Naive thymus-derived CD8-positive, alpha-beta T cell (primary cell): ENCODE results near the gene CDK15. TPM values are rescaled to one million over a fixed set of nuclear protein-coding genes. Genes with fewer than 3 reads are reported as not detected.

Experiments used
- ATAC-seq, 2 donors: fragments of 150-1000 bp; cut with Tn5 transposase in 1 of 2; sonication (Bioruptor Pico), chemical (Tn5 transposase) in 1 of 2; 1 replicate in 1 of 2; 2 replicates in 1 of 2; pipeline ENCODE4 v1.10.0; 2021; ENCODE audit warnings: mild to moderate bottlenecking in 2 of 2, moderate library complexity in 2 of 2
- POLR2A ChIA-PET: fragments of 350-600 bp; sonication (Branson Sonifier 250); formaldehyde crosslinking; loops from one replicate; lab custom pipeline; 2021; ENCODE audit warnings: antibody characterized with exemption; lab: Charles Lee
- DNase-seq, 10 donors: peaks; one replicate each; pipeline versions ENCODE4 v3.0.0 to v3.0.0-alpha.2; 2020 to 2022
- H3K27ac Mint-ChIP-seq, 10 donors: one replicate each; pipeline ENCODE4 v1.8.0; 2020 to 2022; ENCODE audit warnings: mild to moderate bottlenecking in 10 of 10, mixed read lengths in 10 of 10, moderate library complexity in 4 of 10, inconsistent platforms in 1 of 10
- H3K27me3 Mint-ChIP-seq, 5 donors: one replicate each; pipeline ENCODE4 v1.8.0; 2021 to 2022; ENCODE audit warnings: mixed read lengths in 5 of 5
- H3K36me3 Mint-ChIP-seq, 3 donors: one replicate each; pipeline ENCODE4 v1.8.0; 2020 to 2022; ENCODE audit warnings: mixed read lengths in 3 of 3, mild to moderate bottlenecking in 2 of 3, inconsistent platforms in 1 of 3
- H3K4me1 Mint-ChIP-seq, 4 donors: one replicate each; pipeline ENCODE4 v1.8.0; 2021 to 2022; ENCODE audit warnings: mixed read lengths in 4 of 4
- H3K4me3 Mint-ChIP-seq, 10 donors: one replicate each; pipeline ENCODE4 v1.8.0; 2020 to 2022; ENCODE audit warnings: mild to moderate bottlenecking in 10 of 10, mixed read lengths in 10 of 10, moderate library complexity in 6 of 10, inconsistent platforms in 1 of 10
- H3K9me3 Mint-ChIP-seq, 9 donors: one replicate each; pipeline ENCODE4 v1.8.0; 2020 to 2022; ENCODE audit warnings: mixed read lengths in 9 of 9, mild to moderate bottlenecking in 3 of 9, inconsistent platforms in 1 of 9, moderate library complexity in 1 of 9
- polyA plus RNA-seq, 3 donors: library from polyadenylated mRNA; unstranded; fragments of 300-500 nt; fragmentation: Illumina TruSeq; gene quantifications; one replicate each; pipeline ENCODE4 v1.2.3, GENCODE V29; 2021
- total RNA-seq, 8 experiments: library from RNA in 2 of 8; stranded (reverse) in 2 of 8; gene quantifications; one replicate each; pipeline ENCODE4 v1.2.3 and lab custom pipeline; 2021 to 2026

Gene CDK15
- total and polyA plus RNA-seq, 5 experiments from 2014 or later: not detected

DNA sequence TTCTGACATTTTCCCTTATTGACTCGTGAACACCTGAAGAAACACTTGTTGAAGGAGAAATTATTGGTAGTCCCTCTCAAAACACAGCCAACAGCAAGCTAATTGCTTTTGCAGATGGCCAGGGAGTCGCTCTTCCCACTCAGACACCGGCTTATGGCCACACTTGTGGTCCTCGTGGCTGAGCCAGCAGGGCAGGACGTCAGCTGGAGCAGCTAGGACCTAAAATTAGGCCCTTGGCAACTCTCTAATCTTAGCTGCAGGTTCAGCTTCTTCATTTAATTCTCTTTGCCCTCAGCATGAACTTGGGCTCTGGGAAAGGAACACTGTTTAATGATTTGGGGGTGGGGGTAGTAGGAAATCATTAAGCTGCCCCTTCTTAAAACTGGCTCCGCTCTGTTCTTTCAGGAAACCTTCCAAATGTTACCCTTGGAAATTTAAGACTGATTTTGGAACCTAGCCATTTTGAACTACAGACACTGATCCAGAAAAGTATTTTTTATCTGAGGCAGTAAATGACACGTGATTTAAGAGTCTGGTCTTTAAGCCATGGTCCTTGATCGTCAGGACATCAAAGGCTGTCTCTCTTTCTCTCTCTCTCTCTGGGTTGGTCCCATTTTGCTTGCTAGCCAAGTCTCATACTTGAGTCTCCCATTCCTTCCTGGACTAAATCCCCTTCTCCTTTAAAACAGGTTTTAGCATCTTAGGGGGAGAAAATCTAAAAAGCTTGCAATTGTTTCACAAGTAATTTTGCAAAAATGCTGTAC is 77.5 kb downstream of the CDK15 start:
- Mint-ChIP-seq H3K9me3 (no peaks in the 10 kb centered on the region), H3K4me1 (peaks cover 15 to 30% (median 25%) of the 10 kb centered on the region in 4 donors), H3K36me3 (peaks cover 0 to 2% (median 0%) of the 10 kb centered on the region in 3 donors), H3K27me3 (peaks cover 29 to 84% (median 43%) of the 10 kb centered on the region in 5 donors), H3K27ac (no peak overlapping the region), H3K4me3 (no peak overlapping the region)
- POLR2A ChIA-PET: no interaction called here
- DNase-seq (no peak), ATAC-seq (no peak)

DNA sequence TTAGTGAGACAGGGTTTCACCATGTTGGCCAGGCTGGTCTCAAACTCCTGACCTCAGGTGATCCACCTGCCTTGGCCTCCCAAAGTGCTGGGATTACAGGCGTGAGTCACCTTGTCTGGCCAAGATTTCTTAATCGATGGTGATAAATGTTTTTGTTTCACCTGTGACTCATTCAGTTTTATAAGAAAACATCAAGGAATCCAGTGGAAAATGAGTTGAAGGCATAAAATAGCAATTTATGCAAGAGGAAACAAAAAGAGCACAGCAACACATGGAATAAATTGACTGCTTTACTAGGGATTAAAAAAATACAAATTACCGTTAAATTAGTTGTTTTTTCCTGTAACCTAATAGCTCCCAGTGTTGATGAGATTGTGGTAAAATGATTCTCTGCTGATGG is 80.2 kb downstream of the CDK15 start:
- ATAC-seq: no peak
- no peak for DNase-seq
- H3K9me3 Mint-ChIP-seq: no peaks in the 10 kb centered on the region
- peaks cover 0 to 2% (median 0%) of the 10 kb centered on the region in 3 donors for H3K36me3 Mint-ChIP-seq
- H3K27me3 Mint-ChIP-seq: peaks cover 31 to 87% (median 37%) of the 10 kb centered on the region in 5 donors
- H3K4me3 Mint-ChIP-seq: no peak overlapping the region
- peaks cover 11 to 14% (median 12%) of the 10 kb centered on the region in 4 donors for H3K4me1 Mint-ChIP-seq
- POLR2A ChIA-PET: no interaction called here
- H3K27ac Mint-ChIP-seq: no peak overlapping the region

DNA sequence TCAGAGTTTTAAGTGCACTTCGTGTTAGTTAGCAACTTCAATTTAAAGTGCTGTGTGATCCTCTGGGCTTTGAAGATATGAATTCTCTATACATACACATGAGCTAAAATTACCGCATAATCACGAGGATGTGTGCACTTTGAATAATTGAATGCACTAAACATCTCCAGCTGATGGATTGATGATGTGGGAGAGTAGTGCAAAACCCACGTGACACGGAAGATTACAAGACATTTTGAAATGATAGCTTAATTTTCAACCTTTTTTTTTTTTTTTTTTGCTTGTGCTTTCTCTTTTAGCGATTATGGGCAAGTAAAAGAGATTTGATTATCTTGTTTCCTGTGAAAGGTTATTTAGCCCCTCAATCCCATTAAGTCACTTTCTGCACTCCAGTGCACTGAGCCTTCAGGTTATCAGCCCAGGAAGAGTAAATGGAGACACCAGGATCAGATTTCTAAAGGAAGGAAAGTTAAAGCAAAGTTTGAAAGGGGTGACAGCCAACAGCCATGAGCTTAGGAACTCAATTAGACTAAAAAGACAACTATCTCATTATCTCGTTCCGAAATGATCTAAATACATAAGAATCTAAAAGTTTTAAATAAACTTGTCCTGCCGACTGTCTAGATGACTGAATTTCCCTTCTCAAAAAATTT is 81.6 kb downstream of the CDK15 start:
- H3K4me3 Mint-ChIP-seq: no peak overlapping the region
- DNase-seq (no peak), ATAC-seq (no peak)
- no peaks in the 10 kb centered on the region for H3K9me3 Mint-ChIP-seq
- peaks cover 0 to under 1% (median 0%) of the 10 kb centered on the region in 4 donors for H3K4me1 Mint-ChIP-seq
- H3K27me3 Mint-ChIP-seq: peaks cover 20 to 74% (median 32%) of the 10 kb centered on the region in 5 donors
- POLR2A ChIA-PET: interaction anchor here (0.6 to 0.7 kb wide), 2 partner anchors 34 to 340 kb away, joined by 5 read pairs; no protein-coding TSS in a partner anchor
- H3K36me3 Mint-ChIP-seq: peaks cover 0 to 2% (median 0%) of the 10 kb centered on the region in 3 donors
- H3K27ac Mint-ChIP-seq: peak overlapping the region in 1 of 10 donors; percentile 14

DNA sequence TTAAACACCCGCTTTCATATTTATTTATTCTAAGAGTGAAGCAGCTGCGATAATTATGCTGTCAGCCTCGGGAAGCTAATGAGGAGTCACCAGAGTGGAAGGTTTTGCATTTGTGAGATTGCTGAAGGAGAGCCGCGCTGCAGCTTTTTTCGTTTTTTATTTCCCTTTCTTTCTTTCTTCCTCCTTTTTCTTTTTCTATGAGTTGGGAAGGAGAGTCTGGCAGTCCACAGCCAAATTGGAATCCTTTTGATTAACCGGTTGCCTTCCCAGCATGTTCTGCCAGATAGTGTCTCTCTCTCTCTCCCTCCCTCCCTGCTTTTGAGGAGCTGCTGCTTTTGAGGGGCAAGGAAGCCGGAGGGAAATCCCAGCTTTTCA is 82.1 kb downstream of the CDK15 start:
- no peak for ATAC-seq

DNA sequence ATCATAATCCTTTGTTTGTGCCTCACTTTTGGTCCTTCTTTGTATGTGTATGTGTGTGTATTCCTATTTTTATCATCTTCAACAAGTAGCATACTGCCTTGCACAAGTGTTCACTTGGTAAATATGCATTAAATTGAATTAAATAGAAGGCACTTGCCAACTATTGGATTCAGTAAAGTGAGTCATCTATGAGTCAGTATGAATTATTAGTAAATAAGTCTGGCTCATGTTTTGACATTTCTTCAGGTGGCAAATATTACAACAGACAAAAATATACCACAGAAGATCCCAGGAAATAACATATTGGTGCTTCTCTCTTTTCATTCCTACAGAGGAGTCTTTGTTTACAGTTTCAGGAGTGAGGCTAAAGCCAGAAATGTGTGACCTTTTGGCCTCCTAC is 84.1 kb downstream of the CDK15 start:
- no peak overlapping the region for H3K27ac Mint-ChIP-seq
- H3K4me1 Mint-ChIP-seq: no peaks in the 10 kb centered on the region
- POLR2A ChIA-PET: no interaction called here
- no peaks in the 10 kb centered on the region for H3K9me3 Mint-ChIP-seq
- H3K36me3 Mint-ChIP-seq: no peaks in the 10 kb centered on the region
- H3K4me3 Mint-ChIP-seq: no peak overlapping the region
- ATAC-seq: no peak
- peaks cover 12 to 48% (median 20%) of the 10 kb centered on the region in 5 donors for H3K27me3 Mint-ChIP-seq
- DNase-seq: no peak

More for the DNA sequence above, 82.1 kb downstream of the CDK15 start:
- no peak overlapping the region for H3K27ac Mint-ChIP-seq
- peaks cover 20 to 68% (median 32%) of the 10 kb centered on the region in 5 donors for H3K27me3 Mint-ChIP-seq
- POLR2A ChIA-PET: interaction anchor here (0.6 to 0.7 kb wide), 2 partner anchors 34 to 340 kb away, joined by 5 read pairs; no protein-coding TSS in a partner anchor
- no peak for DNase-seq
- no peak overlapping the region for H3K4me3 Mint-ChIP-seq
- no peaks in the 10 kb centered on the region for H3K9me3 Mint-ChIP-seq
- peaks cover 0 to 2% (median 0%) of the 10 kb centered on the region in 3 donors for H3K36me3 Mint-ChIP-seq
- H3K4me1 Mint-ChIP-seq: no peaks in the 10 kb centered on the region

DNA sequence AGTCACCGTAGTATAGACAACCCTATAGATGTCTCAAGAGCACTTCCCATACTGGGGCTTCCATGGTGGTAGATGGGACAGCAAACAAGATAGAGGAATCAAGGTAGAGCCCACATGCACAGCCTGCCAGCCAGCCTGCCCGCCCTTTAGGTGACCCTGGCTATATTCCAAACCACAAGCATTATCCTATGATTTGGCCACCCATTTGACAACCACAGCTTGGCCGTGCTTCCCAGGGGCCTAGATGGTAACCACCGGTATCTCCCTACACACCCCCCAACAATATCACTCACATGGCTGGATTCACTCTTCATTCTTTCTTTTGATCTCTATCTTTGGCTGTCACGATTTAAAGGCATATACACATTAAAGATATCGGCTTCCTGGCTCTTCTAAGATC is 85.3 kb downstream of the CDK15 start:
- Mint-ChIP-seq H3K36me3 (no peaks in the 10 kb centered on the region), H3K27me3 (peaks cover 12 to 39% (median 21%) of the 10 kb centered on the region in 5 donors), H3K9me3 (no peaks in the 10 kb centered on the region), H3K4me3 (no peak overlapping the region), H3K4me1 (no peaks in the 10 kb centered on the region), H3K27ac (no peak overlapping the region)
- ATAC-seq: no peak
- POLR2A ChIA-PET: no interaction called here
- DNase-seq: no peak

DNA sequence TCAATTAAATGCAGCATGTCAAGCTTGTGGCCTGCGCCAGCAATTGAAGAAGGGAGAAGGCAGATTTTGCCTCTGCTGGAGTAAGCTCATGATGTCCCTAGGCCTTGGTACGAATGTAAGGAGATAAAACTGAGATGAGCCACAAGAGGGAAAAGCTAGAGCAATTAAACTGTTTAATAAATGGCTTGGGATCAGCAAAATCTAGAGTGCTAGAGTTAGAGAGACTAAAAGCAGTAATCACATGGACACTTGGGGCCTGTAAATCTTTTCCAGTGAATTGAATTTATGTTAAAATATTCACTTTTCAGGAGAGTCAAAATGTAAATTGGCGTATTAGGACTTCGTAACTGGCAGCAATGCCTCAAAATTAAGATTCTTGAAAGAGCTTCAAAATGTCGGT is 86.2 kb downstream of the CDK15 start:
- DNase-seq: no peak
- ATAC-seq: no peak
- Mint-ChIP-seq H3K4me3 (no peak overlapping the region), H3K36me3 (no peaks in the 10 kb centered on the region), H3K27ac (no peak overlapping the region), H3K27me3 (peaks cover 9 to 40% (median 19%) of the 10 kb centered on the region in 5 donors), H3K4me1 (no peaks in the 10 kb centered on the region), H3K9me3 (no peaks in the 10 kb centered on the region)
- POLR2A ChIA-PET: no interaction called here

DNA sequence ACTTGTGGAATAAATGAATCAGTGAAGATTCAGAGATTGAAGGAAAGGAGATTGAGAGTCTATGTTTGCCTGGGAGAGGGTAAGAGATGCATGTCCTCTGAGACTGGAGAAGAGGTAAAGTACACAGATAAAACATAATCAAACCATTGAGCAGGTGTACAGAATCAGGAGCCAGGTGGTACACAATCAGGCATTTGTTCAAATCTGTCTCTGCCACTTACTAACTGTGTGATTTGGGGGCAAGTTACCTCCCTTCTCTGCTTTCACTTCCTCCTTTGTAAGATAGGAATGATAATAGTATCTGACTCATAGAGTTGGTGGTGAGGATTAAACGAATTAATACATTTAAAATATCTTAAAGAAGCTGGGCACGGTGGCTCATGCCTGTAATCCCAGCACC is 94.0 kb downstream of the CDK15 start:
- Mint-ChIP-seq H3K36me3 (no peaks in the 10 kb centered on the region), H3K9me3 (no peaks in the 10 kb centered on the region), H3K27ac (no peak overlapping the region), H3K27me3 (peaks cover 6 to 28% (median 25%) of the 10 kb centered on the region in 5 donors), H3K4me3 (no peak overlapping the region), H3K4me1 (peaks cover 0 to 6% (median 0%) of the 10 kb centered on the region in 4 donors)
- no peak for ATAC-seq
- no peak for DNase-seq
- POLR2A ChIA-PET: no interaction called here

DNA sequence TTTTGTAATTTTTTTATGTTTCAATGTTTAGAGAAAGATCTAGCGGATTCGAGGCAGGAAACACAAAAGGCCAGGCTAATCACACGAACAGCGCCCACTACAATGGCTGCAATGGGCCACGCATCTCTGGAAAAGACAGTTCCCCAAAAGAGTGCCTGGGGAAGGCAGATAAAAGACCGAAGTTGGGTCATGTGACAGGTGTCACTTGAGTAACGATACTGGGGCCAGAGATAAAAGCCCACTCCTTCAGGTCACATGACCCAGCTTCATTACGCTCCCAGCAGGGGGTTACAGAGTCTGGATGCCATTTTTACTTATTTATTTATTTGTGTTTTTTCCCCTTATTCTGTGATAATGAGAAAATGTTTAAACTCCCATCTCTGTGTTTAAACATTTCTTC is 95.4 kb downstream of the CDK15 start:
- Mint-ChIP-seq H3K27ac (peak overlapping the region in 1 of 10 donors; percentile 77), H3K4me3 (peak overlapping the region in 8 of 10 donors; percentile 25 to 83 (median 78)), H3K9me3 (no peaks in the 10 kb centered on the region), H3K4me1 (peaks cover 0 to 6% (median 0%) of the 10 kb centered on the region in 4 donors), H3K36me3 (no peaks in the 10 kb centered on the region), H3K27me3 (peaks cover 6 to 32% (median 26%) of the 10 kb centered on the region in 5 donors)
- POLR2A ChIA-PET: no interaction called here
- DNase-seq (peak in 1 of 10 donors; percentile 10), ATAC-seq (no peak)

DNA sequence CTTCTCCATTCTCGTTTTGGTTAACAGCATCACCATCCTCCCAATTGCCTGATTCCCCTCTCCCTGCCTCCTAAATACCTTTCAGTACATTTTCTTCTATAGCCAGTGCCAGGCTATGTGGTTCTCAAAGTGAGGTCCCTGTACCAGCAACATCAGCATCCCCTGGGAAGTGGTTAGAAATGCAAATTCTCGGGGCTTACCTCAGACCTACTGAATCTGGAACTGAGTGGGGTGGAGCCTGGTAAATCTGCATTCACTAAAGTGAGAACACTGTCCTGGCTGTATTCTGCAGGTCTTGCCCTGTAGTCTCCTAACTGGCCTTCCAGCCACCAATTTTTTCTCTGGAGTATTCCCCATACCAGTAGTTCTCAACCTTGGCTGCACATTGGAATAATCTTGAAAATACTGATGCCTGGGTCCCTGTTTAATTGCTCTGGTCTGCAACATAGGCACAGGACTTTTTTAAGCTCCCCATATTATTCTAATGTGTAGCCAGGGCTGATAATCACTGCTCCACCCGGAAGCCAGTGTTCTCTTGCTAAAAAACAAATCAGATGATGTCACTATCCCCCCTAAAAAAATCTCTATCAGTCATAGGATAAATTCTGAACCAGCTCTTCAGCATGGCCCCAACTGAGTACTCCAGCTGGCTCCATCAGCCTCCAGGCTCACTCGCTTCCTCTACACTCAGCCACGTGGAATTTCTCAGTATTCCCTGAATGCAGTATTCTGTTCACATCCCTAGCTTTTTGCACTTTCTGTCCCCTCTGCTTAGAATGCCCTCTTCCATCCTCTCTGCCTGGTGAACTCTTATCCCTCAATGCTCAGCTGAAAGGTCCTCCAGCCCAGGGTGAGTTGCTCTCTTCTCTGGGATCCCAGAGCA is 98.4 kb downstream of the CDK15 start:
- ATAC-seq (no peak), DNase-seq (no peak)
- POLR2A ChIA-PET: no interaction called here
- H3K4me3 Mint-ChIP-seq: no peak overlapping the region
- H3K4me1 Mint-ChIP-seq: peaks cover under 1 to 14% (median 3%) of the 10 kb centered on the region in 4 donors
- peak overlapping the region in 1 of 10 donors; percentile 40 for H3K27ac Mint-ChIP-seq
- H3K9me3 Mint-ChIP-seq: no peaks in the 10 kb centered on the region
- no peaks in the 10 kb centered on the region for H3K36me3 Mint-ChIP-seq
- H3K27me3 Mint-ChIP-seq: peaks cover 0 to 23% (median 14%) of the 10 kb centered on the region in 5 donors

DNA sequence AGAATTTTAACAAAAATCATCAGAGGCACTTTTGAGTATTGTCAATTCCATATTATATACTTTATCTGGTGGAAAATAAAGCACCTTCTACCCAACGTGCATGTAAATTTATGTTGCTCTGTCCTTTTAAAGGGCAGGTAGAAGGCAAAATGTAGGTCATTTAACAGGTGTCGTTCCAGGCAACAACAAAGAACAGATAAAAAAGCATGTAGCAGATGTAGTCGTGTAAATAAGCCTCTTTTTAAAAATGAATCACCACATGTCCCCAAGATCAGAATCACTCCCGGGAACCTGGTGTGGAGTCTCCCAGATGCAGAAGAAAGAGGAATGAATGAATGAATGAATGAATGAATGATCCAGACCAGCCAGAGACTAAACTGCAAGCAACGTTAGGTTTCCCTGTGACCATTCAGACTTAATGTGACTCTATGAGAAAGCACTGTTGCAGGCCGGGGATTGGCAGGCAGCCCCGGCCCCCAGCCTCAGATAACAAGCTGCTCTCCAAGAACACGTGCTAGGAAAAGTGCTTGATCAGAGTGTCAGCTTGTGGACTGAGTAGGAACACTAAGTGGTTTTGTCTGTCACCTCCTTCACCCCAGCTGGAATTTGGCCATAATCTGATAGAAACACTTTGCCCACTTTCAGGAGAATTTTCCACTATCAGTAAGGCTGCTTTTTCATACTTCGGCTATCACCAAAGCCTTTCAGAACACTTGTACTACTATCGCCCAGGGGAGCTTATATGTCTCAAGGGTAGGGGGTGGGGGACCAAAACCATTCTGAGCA is 100.6 kb downstream of the CDK15 start:
- POLR2A ChIA-PET: no interaction called here
- H3K36me3 Mint-ChIP-seq: no peaks in the 10 kb centered on the region
- H3K4me3 Mint-ChIP-seq: no peak overlapping the region
- ATAC-seq (no peak), DNase-seq (no peak)
- no peaks in the 10 kb centered on the region for H3K9me3 Mint-ChIP-seq
- peaks cover 0 to 17% (median 10%) of the 10 kb centered on the region in 5 donors for H3K27me3 Mint-ChIP-seq
- peaks cover 4 to 12% (median 8%) of the 10 kb centered on the region in 4 donors for H3K4me1 Mint-ChIP-seq
- no peak overlapping the region for H3K27ac Mint-ChIP-seq

DNA sequence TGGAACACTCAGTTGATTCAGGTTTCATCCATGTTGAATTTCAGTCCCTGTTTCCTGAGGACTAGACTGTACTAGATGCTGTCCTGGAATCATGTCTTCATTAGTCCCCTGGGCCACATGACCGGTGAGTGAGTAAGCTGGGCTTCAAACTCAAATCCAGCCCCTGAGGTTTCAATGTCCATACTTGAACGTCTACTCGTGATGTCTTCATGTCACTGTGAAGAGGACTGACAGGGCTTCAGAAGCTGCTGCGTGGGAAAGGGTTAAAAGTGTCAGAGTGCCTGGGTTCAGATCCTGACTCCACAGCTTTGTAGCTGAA is 101.2 kb downstream of the CDK15 start:
- Mint-ChIP-seq H3K27ac (no peak overlapping the region), H3K4me1 (peaks cover 4 to 12% (median 8%) of the 10 kb centered on the region in 4 donors), H3K36me3 (no peaks in the 10 kb centered on the region), H3K9me3 (no peaks in the 10 kb centered on the region), H3K27me3 (peaks cover 0 to 17% (median 10%) of the 10 kb centered on the region in 5 donors), H3K4me3 (no peak overlapping the region)
- POLR2A ChIA-PET: no interaction called here
- DNase-seq: no peak
- ATAC-seq: no peak
